ENCODE results near the gene COL6A5. TPM values are rescaled to one million over a fixed set of nuclear protein-coding genes. Genes with fewer than 3 reads are reported as not detected.
A peak's percentile ranks its signal among the peaks of the same experiment; 100 is the strongest.

COL6A5 gene
- total RNA-seq, 1 donor from 2014 or later: 0.10 TPM

GRCh38 chr3:130488769-130489450, 143.4 kb downstream of the COL6A5 start:
- no peak for DNase-seq (ENCODE audit: extremely low spot score, unreplicated experiment)
- Mint-ChIP-seq H3K27me3 (no peaks in the 10 kb centered on the region), H3K4me1 (ENCODE audit: unreplicated experiment) (peaks cover 24% of the 10 kb centered on the region), H3K27ac (no peak overlapping the region), H3K9me3 (peaks cover 3% of the 10 kb centered on the region), H3K4me3 (no peak overlapping the region), H3K36me3 (no peaks in the 10 kb centered on the region)
- TF ChIP-seq, protein P1, sequence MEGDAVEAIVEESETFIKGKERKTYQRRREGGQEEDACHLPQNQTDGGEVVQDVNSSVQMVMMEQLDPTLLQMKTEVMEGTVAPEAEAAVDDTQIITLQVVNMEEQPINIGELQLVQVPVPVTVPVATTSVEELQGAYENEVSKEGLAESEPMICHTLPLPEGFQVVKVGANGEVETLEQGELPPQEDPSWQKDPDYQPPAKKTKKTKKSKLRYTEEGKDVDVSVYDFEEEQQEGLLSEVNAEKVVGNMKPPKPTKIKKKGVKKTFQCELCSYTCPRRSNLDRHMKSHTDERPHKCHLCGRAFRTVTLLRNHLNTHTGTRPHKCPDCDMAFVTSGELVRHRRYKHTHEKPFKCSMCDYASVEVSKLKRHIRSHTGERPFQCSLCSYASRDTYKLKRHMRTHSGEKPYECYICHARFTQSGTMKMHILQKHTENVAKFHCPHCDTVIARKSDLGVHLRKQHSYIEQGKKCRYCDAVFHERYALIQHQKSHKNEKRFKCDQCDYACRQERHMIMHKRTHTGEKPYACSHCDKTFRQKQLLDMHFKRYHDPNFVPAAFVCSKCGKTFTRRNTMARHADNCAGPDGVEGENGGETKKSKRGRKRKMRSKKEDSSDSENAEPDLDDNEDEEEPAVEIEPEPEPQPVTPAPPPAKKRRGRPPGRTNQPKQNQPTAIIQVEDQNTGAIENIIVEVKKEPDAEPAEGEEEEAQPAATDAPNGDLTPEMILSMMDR (conservative IDR thresholded peaks at IDR 0.05): no peak

DNA sequence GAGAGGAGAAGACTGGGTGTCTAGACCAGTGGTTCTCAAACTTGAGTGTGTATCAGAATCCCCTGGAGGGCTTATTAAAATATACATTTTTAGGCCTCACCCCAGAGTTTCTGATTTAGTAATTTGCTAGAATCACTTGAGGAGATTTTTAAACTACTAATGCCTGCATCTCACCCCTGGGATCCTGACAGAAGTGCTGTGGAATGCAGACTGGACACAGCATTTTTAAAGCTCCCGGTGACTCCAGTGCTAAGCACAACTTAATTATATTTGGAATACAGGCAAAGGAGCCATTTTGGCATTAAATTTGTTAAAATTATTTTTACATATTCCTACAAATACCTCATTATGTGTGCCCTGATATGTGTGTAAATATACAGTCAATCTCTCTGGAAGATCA, 144.8 kb downstream of the COL6A5 start:
- H3K27ac Mint-ChIP-seq: no peak overlapping the region
- H3K36me3 Mint-ChIP-seq: no peaks in the 10 kb centered on the region
- DNase-seq (ENCODE audit: extremely low spot score, unreplicated experiment): no peak
- peaks cover 24% of the 10 kb centered on the region for H3K4me1 Mint-ChIP-seq (ENCODE audit: unreplicated experiment)
- no peak overlapping the region for H3K4me3 Mint-ChIP-seq
- peaks cover 3% of the 10 kb centered on the region for H3K9me3 Mint-ChIP-seq
- TF ChIP-seq, protein P1 (conservative IDR thresholded peaks at IDR 0.05): no peak
- no peaks in the 10 kb centered on the region for H3K27me3 Mint-ChIP-seq

DNA sequence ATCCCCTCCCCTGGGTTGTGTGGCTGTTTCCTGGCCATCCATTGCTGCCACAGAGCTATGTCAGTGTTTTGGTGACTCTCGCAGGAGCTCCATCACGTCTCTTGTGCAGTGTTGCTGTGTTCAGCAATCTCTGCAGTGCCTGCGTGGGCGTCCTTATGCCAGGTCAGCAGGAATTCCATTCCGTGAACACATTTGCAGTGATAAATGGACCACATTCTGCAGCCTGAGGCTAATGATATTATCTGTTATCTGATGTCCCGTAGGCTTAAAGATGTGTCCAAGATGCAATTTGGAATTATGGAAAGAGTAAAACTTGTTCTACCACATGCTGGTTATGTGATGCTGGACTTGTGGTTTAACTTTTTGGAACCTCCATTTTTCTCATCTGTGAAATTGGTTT, 146.0 kb downstream of the COL6A5 start:
- Mint-ChIP-seq H3K36me3 (no peaks in the 10 kb centered on the region), H3K27ac (peak overlapping the region; percentile 32), H3K27me3 (no peaks in the 10 kb centered on the region), H3K4me3 (peak overlapping the region; percentile 21), H3K4me1 (ENCODE audit: unreplicated experiment) (peaks cover 24% of the 10 kb centered on the region), H3K9me3 (peaks cover 3% of the 10 kb centered on the region)
- no peak for DNase-seq (ENCODE audit: extremely low spot score, unreplicated experiment)
- TF ChIP-seq, protein P1 (conservative IDR thresholded peaks at IDR 0.05): no peak

DNA sequence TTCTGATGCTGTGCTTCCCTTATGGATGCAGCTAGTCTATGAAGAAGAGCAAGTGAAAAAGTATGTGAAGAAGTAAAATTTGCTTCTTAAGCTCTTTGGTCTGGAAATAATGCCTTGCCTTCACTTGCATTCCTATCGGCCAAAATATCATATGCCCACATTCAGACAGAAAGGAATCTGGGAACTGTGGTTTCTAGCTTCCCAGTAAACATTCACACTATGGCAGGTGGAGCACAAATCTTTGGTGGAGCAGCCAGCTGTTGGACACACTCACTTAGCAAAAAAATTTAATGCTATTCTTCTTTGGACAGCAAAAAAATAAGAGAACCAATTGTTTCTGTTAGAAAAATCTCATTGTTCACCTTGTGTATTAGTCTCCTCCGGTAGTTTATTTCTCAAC, 159.2 kb downstream of the COL6A5 start:
- Mint-ChIP-seq H3K27ac (no peak overlapping the region), H3K27me3 (peaks cover 16% of the 10 kb centered on the region), H3K4me3 (no peak overlapping the region), H3K4me1 (ENCODE audit: unreplicated experiment) (peaks cover 9% of the 10 kb centered on the region), H3K36me3 (no peaks in the 10 kb centered on the region), H3K9me3 (no peaks in the 10 kb centered on the region)
- DNase-seq (ENCODE audit: extremely low spot score, unreplicated experiment): no peak
- TF ChIP-seq, protein P1 (conservative IDR thresholded peaks at IDR 0.05): no peak

DNA sequence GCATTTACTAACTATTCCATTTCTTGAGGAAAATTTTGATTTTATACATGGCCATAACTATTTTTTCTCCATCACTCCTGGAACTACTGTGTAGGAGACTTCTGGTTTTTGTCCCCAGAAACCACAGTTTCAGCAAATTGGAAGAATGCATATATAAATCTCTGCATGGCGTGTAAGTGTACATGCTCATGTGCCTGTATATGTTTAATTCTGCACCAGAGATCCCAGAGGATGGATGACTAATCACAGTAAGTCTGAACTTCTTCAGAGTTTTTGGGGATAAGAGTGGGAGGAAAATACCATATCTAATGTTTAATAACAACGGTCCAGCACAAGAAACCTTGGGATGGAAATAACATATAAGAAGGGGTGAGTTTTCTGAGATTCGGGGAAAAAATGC, 160.6 kb downstream of the COL6A5 start:
- Mint-ChIP-seq H3K36me3 (no peaks in the 10 kb centered on the region), H3K9me3 (no peaks in the 10 kb centered on the region), H3K4me1 (ENCODE audit: unreplicated experiment) (peaks cover 9% of the 10 kb centered on the region), H3K27me3 (peaks cover 21% of the 10 kb centered on the region), H3K4me3 (no peak overlapping the region), H3K27ac (no peak overlapping the region)
- DNase-seq (ENCODE audit: extremely low spot score, unreplicated experiment): no peak
- TF ChIP-seq, protein P1 (conservative IDR thresholded peaks at IDR 0.05): no peak

All from type B pancreatic cell (in vitro differentiated cells).